Measurements from ENCODE around the gene RBL2. TPM values are rescaled to one million over a fixed set of nuclear protein-coding genes. Genes with fewer than 3 reads are reported as not detected.

Gene RBL2
- total and polyA plus RNA-seq, 2 donors (not counting 3 experiments of a cell fraction or from before 2014, with no cell fraction given), result 22.5 to 30.7 TPM

- BruUV-seq (replicated peaks), result no TSS peak
- H2AFZ ChIP-seq (ENCODE audit: low read depth, low read length), result no peak overlapping the region
- no peak overlapping the region for H3K4me3 ChIP-seq (replicated peaks in 1 of 3; ENCODE audit: insufficient read depth in 1 of 3, low read depth in 1 of 3, low read length in 3 of 3)
- peaks cover 26% of the 10 kb centered on the region for H3K4me1 ChIP-seq (ENCODE audit: control insufficient read depth, extremely low read depth, insufficient read depth, low read length)
- ChIA-PET POLR2A (no interaction called here), CTCF (no interaction called here)
- H3K9me3 ChIP-seq (replicated peaks; ENCODE audit: control insufficient read depth, insufficient read depth, low read length), result no peaks in the 10 kb centered on the region
- H3K27me3 ChIP-seq (ENCODE audit: control insufficient read depth in 2 of 2, insufficient read depth in 2 of 2, low read length in 2 of 2), result no peaks in the 10 kb centered on the region
- dilution Hi-C loops (cut with MboI; ENCODE audit: extremely low pct_ligation_motif_present, low sequenced_read_pairs) (no loop called here), intact Hi-C loops (cut with micrococcal nuclease) (loop anchor here (10.0 kb wide), 1 partner anchor 453 kb away; the partner anchor contains the start of genes CHD9 and CHD9NB)
- no peaks in the 10 kb centered on the region for H4K20me1 ChIP-seq (replicated peaks; ENCODE audit: control insufficient read depth, extremely low read depth, insufficient read depth, low read length)
- DNase-seq (ENCODE audit: low read depth, low spot score) (no peak), FAIRE-seq (no peak)
- H3K9me1 ChIP-seq (replicated peaks; ENCODE audit: control insufficient read depth, extremely low read depth, insufficient read depth, low read length), result no peaks in the 10 kb centered on the region
- H3K36me3 ChIP-seq (ENCODE audit: control insufficient read depth in 2 of 2, extremely low read depth in 1 of 2, insufficient read depth in 2 of 2, low read length in 2 of 2), result no peaks in the 10 kb centered on the region
- H3K4me2 ChIP-seq (ENCODE audit: insufficient read depth, low read length), result no peak overlapping the region
- H3K9ac ChIP-seq (replicated peaks; ENCODE audit: extremely low read depth, insufficient read depth, low read length), result no peak overlapping the region
- TF ChIP-seq CTCF (IDR thresholded peaks at IDR 0.05; ENCODE audit: extremely low read depth in 1 of 2, insufficient read depth in 1 of 2, low read depth in 1 of 2, low read length in 2 of 2) (no peak), GATA2 (IDR thresholded peaks at IDR 0.05; ENCODE audit: insufficient read depth, insufficient read length, low read depth, low read length) (no peak), POLR2A (IDR thresholded peaks at IDR 0.05; ENCODE audit: low read depth, low read length) (no peak), MYC (IDR thresholded peaks at IDR 0.05; ENCODE audit: low read depth, low read length) (no peak)
- no peaks in the 10 kb centered on the region for H3K79me2 ChIP-seq (ENCODE audit: control insufficient read depth, insufficient read depth, low read length)
- no peak overlapping the region for H3K27ac ChIP-seq (ENCODE audit: insufficient read depth, low read depth, low read length)
Measured at GRCh38 chr16:53507464-53508179, 73.4 kb downstream of the RBL2 start.

Data from endothelial cell of umbilical vein (primary cell).